ENCODE results near the gene CHRND.

GRCh38 chr2:232521959-232522622 lies 3.9 kb upstream of the CHRND start:
- TF ChIP-seq POLR2A (IDR thresholded peaks at IDR 0.05; ENCODE audit: low read length) (no peak), GATA1 (IDR thresholded peaks at IDR 0.05; ENCODE audit: low read depth, low read length) (no peak)
